Measurements from ENCODE around the gene PGRMC2. TPM values are rescaled to one million over a fixed set of nuclear protein-coding genes. Genes with fewer than 3 reads are reported as not detected.
"Not testable (repeated sequence)": the region's sequence is repeated elsewhere in the genome, so short reads cannot be mapped to it uniquely, and the experiment has no call there.

Gene PGRMC2
- total RNA-seq, 1 donor from 2014 or later = 60.9 TPM

- DNase-seq (ENCODE audit: low spot score) (no peak), ATAC-seq (no peak)
These were observed 16.1 kb downstream of the PGRMC2 start for GRCh38 chr4:128271551-128271950.

DNA sequence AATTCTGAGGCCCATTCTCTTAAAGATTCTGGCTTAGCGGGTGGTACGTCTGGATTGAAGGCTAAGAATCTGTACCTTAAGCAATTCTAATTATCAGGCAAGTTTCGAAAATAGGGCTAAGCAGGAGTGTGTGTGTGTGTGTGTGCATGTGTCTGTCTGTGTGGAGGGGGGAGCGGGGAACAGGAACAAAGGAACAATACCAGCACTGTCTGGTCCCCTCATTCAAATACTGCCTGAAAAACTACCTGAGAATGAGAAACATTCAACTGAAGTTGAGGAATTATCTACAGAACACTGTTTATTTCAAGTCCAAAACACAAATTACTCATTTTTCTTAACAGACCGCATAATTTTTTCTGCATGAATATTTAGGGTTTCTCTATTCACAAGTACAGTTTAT lies 18.6 kb downstream of the PGRMC2 start:
- DNase-seq (ENCODE audit: low spot score) (no peak), ATAC-seq (no peak)

GRCh38 chr4:128267745-128268144 lies 19.9 kb downstream of the PGRMC2 start:
- no peak for DNase-seq (ENCODE audit: low spot score)
- peak; percentile 38 for ATAC-seq

DNA sequence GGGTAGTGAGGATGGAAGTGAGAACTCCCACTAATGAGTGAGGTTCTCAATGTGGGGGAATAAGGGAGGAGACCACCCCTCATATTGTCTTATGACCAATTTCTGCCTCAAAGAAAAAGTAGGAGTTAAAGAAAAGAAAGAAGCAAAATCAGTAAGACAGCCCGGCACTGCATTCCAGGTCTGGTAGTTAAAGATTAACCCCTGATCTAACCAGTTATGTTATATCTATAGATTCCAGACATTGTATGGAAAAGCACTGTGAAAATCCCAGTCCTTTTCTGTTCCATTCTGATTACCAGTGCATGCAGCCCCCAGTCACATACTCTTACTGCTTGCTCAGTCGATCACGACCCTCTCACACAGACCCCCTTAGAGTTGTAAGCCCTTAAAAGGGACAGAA lies 20.4 kb downstream of the PGRMC2 start:
- DNase-seq (ENCODE audit: low spot score) = not testable (repeated sequence)

GRCh38 chr4:128265550-128265949 lies 22.1 kb downstream of the PGRMC2 start:
- not testable (repeated sequence) for ATAC-seq; DNase-seq (ENCODE audit: low spot score)

More for the DNA sequence above, 20.4 kb downstream of the PGRMC2 start:
- not testable (repeated sequence) for ATAC-seq

GRCh38 chr4:128259889-128260288 lies 27.7 kb downstream of the PGRMC2 start:
- DNase-seq (ENCODE audit: low spot score); ATAC-seq: not testable (repeated sequence)

DNA sequence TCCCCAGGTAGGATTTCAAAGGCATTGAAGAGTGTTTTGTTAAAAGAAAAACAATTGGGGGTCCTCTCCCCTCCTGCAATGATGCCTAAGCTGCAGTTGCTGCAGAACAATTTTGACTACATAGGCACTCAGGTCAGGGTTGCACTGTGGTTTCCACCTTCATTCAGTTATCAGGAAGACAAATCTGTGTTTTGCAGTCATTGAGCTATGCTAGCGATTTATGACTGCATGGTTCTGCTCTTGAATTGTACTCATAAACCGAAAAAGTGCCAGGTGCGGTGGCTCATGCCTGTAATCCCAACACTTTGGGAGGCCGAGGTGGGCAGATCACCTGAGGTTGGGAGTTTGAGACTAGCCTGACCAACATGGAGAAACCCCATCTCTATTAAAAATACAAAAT lies 29.4 kb downstream of the PGRMC2 start:
- ATAC-seq; DNase-seq (ENCODE audit: low spot score): not testable (repeated sequence)

GRCh38 chr4:128256539-128256938 lies 31.1 kb downstream of the PGRMC2 start:
- DNase-seq (ENCODE audit: low spot score) (no peak), ATAC-seq (no peak)

- ATAC-seq (no peak), DNase-seq (ENCODE audit: low spot score) (no peak)
These were observed 31.7 kb downstream of the PGRMC2 start for GRCh38 chr4:128255906-128256305.

- DNase-seq (ENCODE audit: low spot score) (no peak), ATAC-seq (no peak)
These were observed 37.6 kb downstream of the PGRMC2 start for GRCh38 chr4:128249787-128250668.

GRCh38 chr4:128247906-128248305 lies 39.7 kb downstream of the PGRMC2 start:
- ATAC-seq (no peak), DNase-seq (ENCODE audit: low spot score) (no peak)

- not testable (repeated sequence) for DNase-seq (ENCODE audit: low spot score); ATAC-seq
These were observed 42.2 kb downstream of the PGRMC2 start for GRCh38 chr4:128245391-128245790.

GRCh38 chr4:128244379-128244778 lies 43.2 kb downstream of the PGRMC2 start:
- ATAC-seq (no peak), DNase-seq (ENCODE audit: low spot score) (no peak)

DNA sequence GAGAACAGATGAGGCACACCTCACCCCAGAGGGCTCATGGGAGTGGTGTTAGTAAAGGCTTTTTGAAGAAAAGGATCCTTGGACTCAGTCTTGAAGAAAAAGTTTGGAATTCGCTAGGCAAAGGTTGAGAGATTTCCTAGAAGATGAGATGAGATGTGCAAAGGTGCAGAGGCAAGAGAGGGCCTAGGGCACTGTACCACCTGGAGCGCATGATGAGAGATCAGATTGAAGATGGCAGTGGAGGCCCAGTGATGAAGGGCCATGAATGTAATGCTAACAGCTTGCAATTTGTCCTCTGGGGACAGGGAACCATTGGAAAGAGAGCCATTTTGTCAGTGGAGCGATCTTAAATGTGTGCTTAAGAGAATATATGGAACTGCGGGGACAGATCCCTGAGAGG lies 45.0 kb downstream of the PGRMC2 start:
- no peak for ATAC-seq
- DNase-seq (ENCODE audit: low spot score) = no peak

- no peak for DNase-seq (ENCODE audit: low spot score)
- no peak for ATAC-seq
These were observed 45.6 kb downstream of the PGRMC2 start for GRCh38 chr4:128241981-128242380.

GRCh38 chr4:128241425-128241913 lies 46.1 kb downstream of the PGRMC2 start:
- DNase-seq (ENCODE audit: low spot score) (peak; percentile 55), ATAC-seq (peak; percentile 93)

GRCh38 chr4:128241019-128241418 lies 46.6 kb downstream of the PGRMC2 start:
- ATAC-seq (peak; percentile 40), DNase-seq (ENCODE audit: low spot score) (no peak)

DNA sequence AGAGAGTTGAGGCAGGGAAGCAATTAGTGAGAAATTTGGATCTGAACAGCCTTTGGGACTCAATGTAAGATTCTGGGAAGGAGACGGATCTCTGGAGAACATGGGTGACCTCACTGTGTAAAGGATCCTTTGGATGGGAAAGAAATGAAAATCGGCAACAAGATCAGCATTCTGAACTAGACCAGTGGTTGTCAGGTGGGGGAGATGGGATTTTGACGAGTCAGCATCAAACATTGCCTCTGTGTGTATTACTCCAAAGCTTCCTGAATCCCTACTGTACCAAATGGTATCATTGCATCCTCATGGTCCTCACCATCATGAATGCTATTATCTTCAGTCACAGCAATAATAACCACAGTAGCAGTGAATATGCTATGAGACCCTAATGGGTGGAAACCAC lies 52.8 kb downstream of the PGRMC2 start:
- DNase-seq (ENCODE audit: low spot score) (no peak), ATAC-seq (no peak)

- ATAC-seq (no peak), DNase-seq (ENCODE audit: low spot score) (no peak)
These were observed 54.9 kb downstream of the PGRMC2 start for GRCh38 chr4:128232719-128233118.

GRCh38 chr4:128228845-128229795 lies 58.5 kb downstream of the PGRMC2 start:
- ATAC-seq (no peak), DNase-seq (ENCODE audit: low spot score) (no peak)

GRCh38 chr4:128227991-128228571 lies 59.5 kb downstream of the PGRMC2 start:
- no peak for DNase-seq (ENCODE audit: low spot score)
- ATAC-seq = peak; percentile 48
